Activated CD4-positive, alpha-beta memory T cell treated with anti-CD3 and anti-CD28 coated beads, Interleukin-2, amount 10 ng/mL, durations not matched to agents 7 days and 5 days (primary cell): ENCODE data around the gene EFCAB12. TPM values are rescaled to one million over a fixed set of nuclear protein-coding genes. Genes with fewer than 3 reads are reported as not detected.
A peak's percentile ranks its signal among the peaks of the same experiment; 100 is the strongest.

Experiments used
- CTCF ChIA-PET: fragments of 350-600 bp; sonication (Branson Sonifier 250); formaldehyde crosslinking; loops from one replicate; lab custom pipeline; 2021; ENCODE audit warnings: antibody characterized with exemption, inconsistent platforms; lab: Charles Lee
- POLR2A ChIA-PET: fragments of 350-600 bp; sonication (Branson Sonifier 250); formaldehyde crosslinking; loops from one replicate; lab custom pipeline; 2021; ENCODE audit warnings: antibody characterized with exemption; lab: Charles Lee
- DNase-seq: peaks from one replicate; pipeline ENCODE4 v3.0.0-alpha.2; 2020
- H3K27ac Mint-ChIP-seq: one replicate; pipeline ENCODE4 v1.8.0; 2021; ENCODE audit warnings: mild to moderate bottlenecking, mixed read lengths
- H3K27me3 Mint-ChIP-seq: one replicate; pipeline ENCODE4 v1.8.0; 2021; ENCODE audit warnings: mixed read lengths
- H3K36me3 Mint-ChIP-seq: one replicate; pipeline ENCODE4 v1.8.0; 2021; ENCODE audit warnings: low read depth, mixed read lengths
- H3K4me1 Mint-ChIP-seq: one replicate; pipeline ENCODE4 v1.8.0; 2021; ENCODE audit warnings: mixed read lengths
- H3K4me3 Mint-ChIP-seq: one replicate; pipeline ENCODE4 v1.8.0; 2021; ENCODE audit warnings: mild to moderate bottlenecking, mixed read lengths
- H3K9me3 Mint-ChIP-seq: one replicate; pipeline ENCODE4 v1.8.0; 2021; ENCODE audit warnings: mixed read lengths
- total RNA-seq, 2 experiments: library from RNA; stranded (reverse); gene quantifications; one replicate each; pipeline ENCODE4 v1.2.3, GENCODE V29; 2021

EFCAB12 gene
- total RNA-seq, 2 experiments from 2014 or later, result 0.65 to 0.98 TPM

- no peak overlapping the region for H3K27ac Mint-ChIP-seq
- H3K4me3 Mint-ChIP-seq, result peak overlapping the region; percentile 22
- POLR2A ChIA-PET, result interaction anchor here (1.1 to 4.5 kb wide), 5 partner anchors 8 to 179 kb away, joined by 3 to 46 read pairs (median 8); partner anchors contain the start of genes COPG1, IFT122 and MBD4
- CTCF ChIA-PET, result interaction anchor here (1.1 to 1.7 kb wide), 3 partner anchors 12 to 45 kb away, joined by 4 to 8 read pairs (median 4); partner anchors contain the start of genes IFT122 and MBD4
- no peak for DNase-seq
- H3K36me3 Mint-ChIP-seq, result peaks cover 29% of the 10 kb centered on the region
- H3K27me3 Mint-ChIP-seq, result peaks cover 5% of the 10 kb centered on the region
- no peaks in the 10 kb centered on the region for H3K9me3 Mint-ChIP-seq
- H3K4me1 Mint-ChIP-seq, result peaks cover 49% of the 10 kb centered on the region
Observed at GRCh38 chr3:129428007-129428375, 445 bp downstream of the EFCAB12 start.

- Mint-ChIP-seq H3K36me3 (peaks cover 10% of the 10 kb centered on the region), H3K4me1 (peaks cover 32% of the 10 kb centered on the region), H3K4me3 (no peak overlapping the region), H3K27ac (no peak overlapping the region), H3K27me3 (peaks cover 5% of the 10 kb centered on the region), H3K9me3 (no peaks in the 10 kb centered on the region)
- no peak for DNase-seq
- CTCF ChIA-PET, result interaction anchor here (0.6 to 0.7 kb wide), 2 partner anchors 78 to 1312 kb away, joined by 4 to 5 read pairs; no protein-coding TSS in a partner anchor
- POLR2A ChIA-PET, result no interaction called here
Observed at GRCh38 chr3:129425619-129426018, 2.8 kb downstream of the EFCAB12 start.

GRCh38 chr3:129425213-129425612 is 3.2 kb downstream of the EFCAB12 start:
- CTCF ChIA-PET, result no interaction called here
- POLR2A ChIA-PET, result no interaction called here
- Mint-ChIP-seq H3K27ac (no peak overlapping the region), H3K9me3 (no peaks in the 10 kb centered on the region), H3K36me3 (peaks cover 8% of the 10 kb centered on the region), H3K4me1 (peaks cover 30% of the 10 kb centered on the region), H3K4me3 (no peak overlapping the region), H3K27me3 (peaks cover 5% of the 10 kb centered on the region)
- no peak for DNase-seq

GRCh38 chr3:129424185-129424841 is 4.1 kb downstream of the EFCAB12 start:
- ChIA-PET CTCF (no interaction called here), POLR2A (no interaction called here)
- Mint-ChIP-seq H3K4me1 (peaks cover 22% of the 10 kb centered on the region), H3K9me3 (no peaks in the 10 kb centered on the region), H3K36me3 (peaks cover 8% of the 10 kb centered on the region), H3K4me3 (no peak overlapping the region), H3K27ac (no peak overlapping the region), H3K27me3 (peaks cover 5% of the 10 kb centered on the region)
- DNase-seq, result no peak

DNA sequence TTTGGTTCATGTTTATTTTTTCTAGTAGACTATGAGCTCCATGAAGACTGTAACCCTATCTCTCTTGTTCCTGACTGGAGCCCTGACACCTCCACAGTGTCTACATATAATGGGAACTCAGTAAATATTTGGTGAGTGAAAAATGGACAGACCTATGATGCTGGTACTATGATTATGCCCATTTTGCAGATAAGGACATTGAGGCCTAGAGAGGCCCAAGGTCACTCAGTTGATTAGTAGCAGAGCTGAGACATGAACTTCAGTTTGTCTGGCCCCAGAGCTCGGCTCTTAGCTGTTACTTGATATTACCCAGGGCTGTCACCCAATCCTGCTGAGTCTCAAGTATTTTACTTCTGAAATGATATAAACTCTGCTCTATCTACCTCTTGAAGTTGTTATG is 5.5 kb downstream of the EFCAB12 start:
- no peak for DNase-seq
- Mint-ChIP-seq H3K27me3 (peaks cover 4% of the 10 kb centered on the region), H3K9me3 (no peaks in the 10 kb centered on the region), H3K4me1 (peaks cover 8% of the 10 kb centered on the region), H3K36me3 (no peaks in the 10 kb centered on the region), H3K27ac (no peak overlapping the region), H3K4me3 (no peak overlapping the region)
- POLR2A ChIA-PET, result interaction anchor here (1.1 to 1.6 kb wide), 2 partner anchors 18 to 19 kb away, joined by 3 to 7 read pairs; partner anchors contain the start of genes IFT122 and MBD4
- CTCF ChIA-PET, result interaction anchor here (0.9 to 1.5 kb wide), 2 partner anchors 23 to 105 kb away, joined by 3 to 6 read pairs; no protein-coding TSS in a partner anchor

DNA sequence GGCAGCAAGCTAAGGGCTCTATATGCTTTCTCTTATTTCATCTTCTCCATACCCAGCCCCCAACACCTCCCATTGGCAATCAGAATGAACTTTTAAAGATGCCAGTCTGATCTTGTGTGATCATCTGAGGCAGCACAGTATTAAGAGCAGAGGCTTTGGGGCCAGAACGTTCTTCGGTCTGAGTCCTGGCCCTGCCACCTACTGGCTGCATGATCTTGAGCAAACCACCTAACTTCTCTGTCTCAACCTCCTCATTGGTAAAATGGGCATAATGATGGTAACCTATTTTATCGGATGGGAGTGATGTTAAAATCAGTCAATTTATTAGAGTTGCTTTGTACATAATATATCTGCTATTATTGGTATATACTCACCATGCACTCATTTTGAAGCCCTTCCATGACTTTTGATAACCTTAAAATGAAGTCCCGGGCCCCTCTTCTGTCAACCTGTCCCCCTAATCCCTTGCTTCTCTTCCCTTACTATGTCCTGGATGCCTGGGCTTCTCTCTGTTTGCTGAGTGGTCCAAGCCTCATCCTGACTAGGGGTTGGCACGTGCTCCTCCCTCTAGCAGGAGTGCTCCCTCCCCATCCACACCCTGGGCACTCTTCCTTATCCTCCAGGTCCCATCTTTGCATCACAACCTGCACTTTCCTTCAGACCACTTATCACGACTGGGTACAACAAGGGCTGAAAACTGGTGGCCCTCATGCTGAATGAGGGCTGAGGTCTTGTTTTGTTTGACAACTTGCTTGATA is 6.3 kb downstream of the EFCAB12 start:
- Mint-ChIP-seq H3K36me3 (no peaks in the 10 kb centered on the region), H3K27me3 (no peaks in the 10 kb centered on the region), H3K9me3 (no peaks in the 10 kb centered on the region), H3K4me1 (peaks cover 5% of the 10 kb centered on the region), H3K4me3 (no peak overlapping the region), H3K27ac (no peak overlapping the region)
- ChIA-PET POLR2A (interaction anchor here (1.1 to 1.6 kb wide), 2 partner anchors 18 kb away, joined by 4 to 7 read pairs; partner anchors contain the start of genes IFT122 and MBD4), CTCF (interaction anchor here (1.5 to 1.6 kb wide), 2 partner anchors 22 to 106 kb away, joined by 3 to 6 read pairs; a partner anchor contains a TSS)
- DNase-seq, result no peak

GRCh38 chr3:129421236-129421883 is 7.1 kb downstream of the EFCAB12 start:
- H3K4me1 Mint-ChIP-seq, result peaks cover 5% of the 10 kb centered on the region
- H3K9me3 Mint-ChIP-seq, result no peaks in the 10 kb centered on the region
- H3K27ac Mint-ChIP-seq, result no peak overlapping the region
- ChIA-PET POLR2A (interaction anchor here (1.1 kb wide), 1 partner anchor 19 kb away, joined by 4 read pairs; the partner anchor contains the start of genes IFT122 and MBD4), CTCF (interaction anchor here (1.6 kb wide), 1 partner anchor 105 kb away, joined by 3 read pairs; a partner anchor contains a TSS)
- DNase-seq, result no peak
- H3K36me3 Mint-ChIP-seq, result no peaks in the 10 kb centered on the region
- no peak overlapping the region for H3K4me3 Mint-ChIP-seq
- no peaks in the 10 kb centered on the region for H3K27me3 Mint-ChIP-seq

DNA sequence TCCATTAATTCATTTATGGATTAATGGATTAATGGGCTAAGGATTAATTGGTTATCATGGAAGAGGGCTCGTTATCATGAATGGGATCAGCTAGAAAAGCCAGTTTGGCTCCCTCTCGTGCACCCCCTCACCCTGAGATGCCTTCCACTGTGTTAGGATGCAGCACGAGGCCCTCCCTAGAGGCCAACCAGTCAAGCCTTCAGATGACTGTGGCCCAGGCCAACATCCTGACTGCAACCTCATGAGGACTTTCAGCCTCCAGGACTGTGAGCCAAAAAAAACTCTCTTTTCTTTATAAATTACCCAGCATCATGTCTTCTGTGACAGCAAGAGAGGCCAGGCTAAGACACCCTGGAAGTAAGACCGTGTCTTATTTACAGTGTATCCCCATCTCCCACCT is 9.0 kb downstream of the EFCAB12 start:
- H3K4me1 Mint-ChIP-seq, result peaks cover 5% of the 10 kb centered on the region
- DNase-seq, result no peak
- no peaks in the 10 kb centered on the region for H3K9me3 Mint-ChIP-seq
- H3K27ac Mint-ChIP-seq, result no peak overlapping the region
- ChIA-PET POLR2A (interaction anchor here (2.3 kb wide), 1 partner anchor 9 kb away, joined by 8 read pairs; the partner anchor contains the start of gene EFCAB12), CTCF (no interaction called here)
- H3K36me3 Mint-ChIP-seq, result no peaks in the 10 kb centered on the region
- H3K27me3 Mint-ChIP-seq, result no peaks in the 10 kb centered on the region
- H3K4me3 Mint-ChIP-seq, result no peak overlapping the region

DNA sequence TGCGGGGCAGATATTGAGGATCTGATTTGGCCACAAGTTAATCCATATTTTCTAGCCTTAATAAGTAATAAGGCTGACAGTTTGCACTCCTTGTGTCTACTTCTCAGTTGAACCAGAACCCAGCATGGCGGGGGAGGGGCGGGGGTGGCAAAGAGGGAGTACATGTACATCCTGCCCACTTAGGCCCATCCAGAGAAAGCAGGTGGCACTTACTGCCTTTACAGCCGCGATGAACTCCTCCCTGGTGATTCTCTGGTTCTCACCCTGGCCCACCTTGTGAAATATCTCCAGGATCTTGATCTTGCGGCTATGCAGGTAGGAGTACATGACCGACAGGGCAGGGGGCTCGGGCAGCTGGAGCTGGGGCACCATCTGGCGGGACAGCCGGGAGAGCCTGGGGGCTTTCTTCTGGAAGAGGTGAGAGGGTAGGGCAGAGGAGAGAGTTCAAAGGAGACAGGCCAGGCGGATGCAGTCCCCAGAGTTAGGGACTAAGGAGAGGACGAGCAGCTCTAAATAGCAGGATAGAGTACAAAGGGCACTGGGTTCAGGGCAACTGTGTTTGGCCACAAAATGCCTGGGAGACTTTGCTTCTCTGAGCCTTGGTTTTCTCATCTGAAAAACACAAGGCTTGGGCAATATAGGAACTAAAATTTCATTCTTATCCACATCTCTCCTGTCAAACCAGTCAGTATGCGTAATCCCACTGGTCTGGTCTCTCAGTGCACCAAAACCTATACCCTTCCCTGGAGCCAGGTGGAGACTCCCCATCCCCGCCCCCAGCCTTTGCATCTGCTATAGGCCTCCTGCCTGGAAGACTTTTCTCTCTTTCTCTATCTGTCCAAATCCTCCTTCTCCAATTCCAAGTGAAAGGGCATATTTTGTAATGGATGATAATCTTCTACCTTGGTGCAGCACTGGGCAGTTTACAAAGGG is 10.1 kb downstream of the EFCAB12 start:
- ChIA-PET POLR2A (interaction anchor here (1.0 to 2.3 kb wide), 3 partner anchors 10 to 21 kb away, joined by 3 to 8 read pairs (median 3); partner anchors contain the start of gene EFCAB12), CTCF (interaction anchor here (1.2 kb wide), 1 partner anchor 22 kb away, joined by 3 read pairs; the partner anchor contains the start of genes IFT122 and MBD4)

GRCh38 chr3:129417326-129417725 is 11.1 kb downstream of the EFCAB12 start:
- no peaks in the 10 kb centered on the region for H3K9me3 Mint-ChIP-seq
- no peak overlapping the region for H3K4me3 Mint-ChIP-seq
- CTCF ChIA-PET, result interaction anchor here (1.2 kb wide), 1 partner anchor 23 kb away, joined by 3 read pairs; the partner anchor contains the start of genes IFT122 and MBD4
- H3K27ac Mint-ChIP-seq, result no peak overlapping the region
- H3K4me1 Mint-ChIP-seq, result no peaks in the 10 kb centered on the region
- DNase-seq, result no peak
- POLR2A ChIA-PET, result interaction anchor here (0.6 to 1.4 kb wide), 3 partner anchors 12 to 38 kb away, joined by 3 read pairs; no protein-coding TSS in a partner anchor
- H3K36me3 Mint-ChIP-seq, result no peaks in the 10 kb centered on the region
- peaks cover 4% of the 10 kb centered on the region for H3K27me3 Mint-ChIP-seq

More for the DNA sequence above, 10.1 kb downstream of the EFCAB12 start:
- no peaks in the 10 kb centered on the region for H3K9me3 Mint-ChIP-seq
- no peak overlapping the region for H3K4me3 Mint-ChIP-seq
- DNase-seq, result no peak
- H3K4me1 Mint-ChIP-seq, result no peaks in the 10 kb centered on the region
- H3K27ac Mint-ChIP-seq, result no peak overlapping the region
- H3K27me3 Mint-ChIP-seq, result no peaks in the 10 kb centered on the region
- H3K36me3 Mint-ChIP-seq, result no peaks in the 10 kb centered on the region

DNA sequence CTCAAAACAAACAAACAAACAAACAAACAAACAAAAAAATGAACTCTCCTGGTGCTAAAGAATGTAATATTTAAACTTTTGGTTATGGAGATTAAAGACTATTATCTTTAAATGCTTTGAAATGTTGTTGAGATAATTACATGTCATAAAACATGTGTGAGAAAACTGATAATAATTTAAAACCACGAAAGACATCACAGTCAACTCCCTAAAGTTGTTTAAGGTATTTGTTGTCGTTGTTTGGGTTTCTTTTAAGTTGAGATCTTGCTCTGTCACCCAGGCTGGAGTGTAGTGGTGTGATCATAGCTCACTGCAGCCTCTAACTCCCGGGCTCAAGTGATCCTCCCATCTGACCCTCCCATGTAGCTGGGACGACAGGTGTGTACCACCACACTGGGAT is 12.0 kb downstream of the EFCAB12 start:
- DNase-seq, result no peak
- POLR2A ChIA-PET, result no interaction called here
- Mint-ChIP-seq H3K27ac (no peak overlapping the region), H3K36me3 (no peaks in the 10 kb centered on the region), H3K9me3 (no peaks in the 10 kb centered on the region), H3K4me3 (no peak overlapping the region), H3K27me3 (peaks cover 4% of the 10 kb centered on the region), H3K4me1 (no peaks in the 10 kb centered on the region)
- CTCF ChIA-PET, result interaction anchor here (1.1 kb wide), 1 partner anchor 17 kb away, joined by 3 read pairs; no protein-coding TSS in a partner anchor
